Endodermal cell (in vitro differentiated cells): ENCODE results near the gene TMEM255B. TPM values are rescaled to one million over a fixed set of nuclear protein-coding genes. Genes with fewer than 3 reads are reported as not detected.

Source experiments
- DNase-seq: peaks from one replicate; pipeline ENCODE4 v3.0.0-alpha.2; 2017
- H3K27ac ChIP-seq: 2 replicates; pipeline ENCODE4 v1.5.1; 2013; ENCODE audit warnings: mild to moderate bottlenecking, low read depth, low read length, moderate library complexity
- H3K27me3 ChIP-seq: 2 replicates; pipeline ENCODE4 v1.6.1; 2013; ENCODE audit warnings: mild to moderate bottlenecking, low read length, moderate library complexity; ENCODE audit not compliant: insufficient read depth, control insufficient read depth, poor library complexity, severe bottlenecking
- H3K36me3 ChIP-seq: 2 replicates; pipeline ENCODE4 v1.7.0; 2013; ENCODE audit warnings: mild to moderate bottlenecking, low read length, moderate library complexity; ENCODE audit not compliant: control insufficient read depth, insufficient read depth
- H3K4me1 ChIP-seq: one replicate; pipeline ENCODE4 v1.7.0; 2013; ENCODE audit warnings: low read length; ENCODE audit not compliant: control insufficient read depth, insufficient read depth
- H3K4me3 ChIP-seq: 2 replicates; pipeline ENCODE4 v1.5.1; 2013; ENCODE audit warnings: mild to moderate bottlenecking, low read length, moderate library complexity
- H3K9ac ChIP-seq: 2 replicates; pipeline ENCODE4 v1.6.1; 2013; ENCODE audit warnings: mild to moderate bottlenecking, low read length, moderate library complexity; ENCODE audit not compliant: poor library complexity, severe bottlenecking; ENCODE audit errors: extremely low read depth
- H3K9me3 ChIP-seq: 2 replicates; pipeline ENCODE4 v1.6.1; 2013; ENCODE audit warnings: mild to moderate bottlenecking, low read length, moderate library complexity; ENCODE audit not compliant: control insufficient read depth
- H3K27ac Mint-ChIP-seq: 2 replicates; pipeline ENCODE4 v1.8.0; 2020; ENCODE audit warnings: mixed read lengths
- H3K27me3 Mint-ChIP-seq: 2 replicates; pipeline ENCODE4 v1.8.0; 2021; ENCODE audit warnings: mild to moderate bottlenecking, mixed read lengths; ENCODE audit not compliant: insufficient read depth
- H3K36me3 Mint-ChIP-seq: 2 replicates; pipeline ENCODE4 v1.8.0; 2020; ENCODE audit warnings: low read depth, mixed read lengths
- H3K4me1 Mint-ChIP-seq: 2 replicates; pipeline ENCODE4 v1.8.0; 2020; ENCODE audit warnings: mixed read lengths
- H3K4me3 Mint-ChIP-seq: 2 replicates; pipeline ENCODE4 v1.8.0; 2020; ENCODE audit warnings: mild to moderate bottlenecking, moderate library complexity, mixed read lengths
- H3K9me3 Mint-ChIP-seq: 2 replicates; pipeline ENCODE4 v1.8.0; 2020; ENCODE audit warnings: mild to moderate bottlenecking, mixed read lengths
- CTCF ChIP-seq: fragments of 200-600 bp; sonication (generic); conservative IDR thresholded peaks from 2 replicates; pipeline ENCODE4 v1.5.0; 2021; ENCODE audit warnings: antibody characterized with exemption, mild to moderate bottlenecking
- WGBS, 2 experiments: methylation state at CpG; one replicate each; pipeline versions ENCODE4 v1.1.5 to v1.1.7; 2013; ENCODE audit warnings: missing lambda C conversion rate in 2 of 2, mixed read lengths in 1 of 2; ENCODE audit not compliant: insufficient coverage in 1 of 2, insufficient read length in 1 of 2; 5-methylcytosine and 5-hydroxymethylcytosine counted together
- total RNA-seq, 2 donors: library from RNA; stranded (reverse); fragmentation: NEBNext Ultra II Directional in 1 of 2; extraction: Animal tissue kit (Norgen Biotek cat#: 25700) in 1 of 2; gene quantifications; 2 replicates in 1 of 2; 3 replicates in 1 of 2; pipeline ENCODE4 v1.2.1, GENCODE V29; 2021

Gene TMEM255B
- total RNA-seq, 2 donors from 2014 or later: 0.55 to 2.1 TPM

GRCh38 chr13:113802761-113803160 lies 43.7 kb downstream of the TMEM255B start:
- DNase-seq: no peak
- no peaks in the 10 kb centered on the region for H3K27me3 ChIP-seq
- no peak overlapping the region for H3K4me3 Mint-ChIP-seq
- no peaks in the 10 kb centered on the region for H3K36me3 Mint-ChIP-seq
- WGBS, 2 experiments: 90 to 100% methylated on average over 1 to 25 of the region's 25 CpGs
- H3K27ac ChIP-seq: no peak overlapping the region
- H3K9me3 ChIP-seq: no peaks in the 10 kb centered on the region
- H3K27ac Mint-ChIP-seq: no peak overlapping the region
- H3K4me3 ChIP-seq: no peak overlapping the region
- no peak overlapping the region for H3K9ac ChIP-seq
- no peaks in the 10 kb centered on the region for H3K36me3 ChIP-seq
- H3K27me3 Mint-ChIP-seq: no peaks in the 10 kb centered on the region
- no peaks in the 10 kb centered on the region for H3K4me1 ChIP-seq
- no peak for TF ChIP-seq CTCF
- no peaks in the 10 kb centered on the region for H3K4me1 Mint-ChIP-seq
- peaks cover under 1% of the 10 kb centered on the region for H3K9me3 Mint-ChIP-seq

- H3K27me3 ChIP-seq: no peaks in the 10 kb centered on the region
- H3K4me3 ChIP-seq: no peak overlapping the region
- no peak overlapping the region for H3K4me3 Mint-ChIP-seq
- no peak overlapping the region for H3K27ac ChIP-seq
- TF ChIP-seq CTCF: no peak
- peaks cover 7% of the 10 kb centered on the region for H3K9me3 Mint-ChIP-seq
- DNase-seq: no peak
- no peaks in the 10 kb centered on the region for H3K9me3 ChIP-seq
- H3K36me3 ChIP-seq: no peaks in the 10 kb centered on the region
- no peaks in the 10 kb centered on the region for H3K4me1 Mint-ChIP-seq
- peaks cover 2% of the 10 kb centered on the region for H3K27me3 Mint-ChIP-seq
- H3K9ac ChIP-seq: no peak overlapping the region
- no peak overlapping the region for H3K27ac Mint-ChIP-seq
- no peaks in the 10 kb centered on the region for H3K4me1 ChIP-seq
- WGBS, 2 experiments: 74 to 84% methylated on average over 10 to 29 of the region's 32 CpGs
- peaks cover 2% of the 10 kb centered on the region for H3K36me3 Mint-ChIP-seq
Observed at GRCh38 chr13:113803409-113804016, 44.5 kb downstream of the TMEM255B start.

GRCh38 chr13:113804017-113804702 lies 45.1 kb downstream of the TMEM255B start:
- Mint-ChIP-seq H3K4me3 (no peak overlapping the region), H3K27me3 (peaks cover 2% of the 10 kb centered on the region), H3K27ac (no peak overlapping the region), H3K9me3 (peaks cover 10% of the 10 kb centered on the region), H3K4me1 (no peaks in the 10 kb centered on the region), H3K36me3 (peaks cover 2% of the 10 kb centered on the region)
- no peak overlapping the region for H3K9ac ChIP-seq
- no peak for DNase-seq
- no peaks in the 10 kb centered on the region for H3K36me3 ChIP-seq
- no peaks in the 10 kb centered on the region for H3K9me3 ChIP-seq
- TF ChIP-seq CTCF: no peak
- 81 to 91% methylated on average over 8 to 34 of the region's 34 CpGs for WGBS, 2 experiments
- no peak overlapping the region for H3K4me3 ChIP-seq
- H3K4me1 ChIP-seq: no peaks in the 10 kb centered on the region
- no peak overlapping the region for H3K27ac ChIP-seq
- no peaks in the 10 kb centered on the region for H3K27me3 ChIP-seq
